Fibroblast of skin of right biceps (primary cell): ENCODE data around the gene KRT35.

Experiments used
- DNase-seq: peaks from one replicate; pipeline ENCODE4 v3.0.0-alpha.2; 2013

The KRT35 gene

GRCh38 chr17:41511116-41511515 lies 30.2 kb upstream of the KRT35 start:
- no peak for DNase-seq

GRCh38 chr17:41510251-41511065 lies 29.5 kb upstream of the KRT35 start:
- DNase-seq, result no peak

GRCh38 chr17:41507315-41507880 lies 26.4 kb upstream of the KRT35 start:
- DNase-seq, result no peak

GRCh38 chr17:41505809-41506767 lies 25.1 kb upstream of the KRT35 start:
- DNase-seq, result no peak

GRCh38 chr17:41505007-41505808 lies 24.3 kb upstream of the KRT35 start, which contains the start of gene KRT13:
Gene KRT13 (minus strand): TSS chr17:41505612. CDS start chr17:41505550, 62 bp downstream.
- DNase-seq, result no peak

- peak; percentile 36 for DNase-seq
Measured at GRCh38 chr17:41504246-41504977, 23.5 kb upstream of the KRT35 start.

- DNase-seq, result no peak
Measured at GRCh38 chr17:41503202-41503601, 22.3 kb upstream of the KRT35 start.

GRCh38 chr17:41500131-41500911 lies 19.4 kb upstream of the KRT35 start:
- peak; percentile 81 for DNase-seq

- no peak for DNase-seq
Measured at GRCh38 chr17:41499714-41500113, 18.8 kb upstream of the KRT35 start.

- no peak for DNase-seq
Measured at GRCh38 chr17:41498276-41498675, 17.3 kb upstream of the KRT35 start.

- peak; percentile 86 for DNase-seq
Measured at GRCh38 chr17:41496803-41497484, 16.0 kb upstream of the KRT35 start.

GRCh38 chr17:41494524-41494923 lies 13.6 kb upstream of the KRT35 start:
- DNase-seq, result peak; percentile 60

- peak; percentile 44 for DNase-seq
Measured at GRCh38 chr17:41492771-41493170, 11.8 kb upstream of the KRT35 start.

- no peak for DNase-seq
Measured at GRCh38 chr17:41492351-41492750, 11.4 kb upstream of the KRT35 start.

- DNase-seq, result no peak
Measured at GRCh38 chr17:41491476-41491875, 10.5 kb upstream of the KRT35 start.

- DNase-seq, result no peak
Measured at GRCh38 chr17:41490000-41490990, 9.3 kb upstream of the KRT35 start.

GRCh38 chr17:41489531-41489930 lies 8.6 kb upstream of the KRT35 start, which contains the start of gene KRT36:
Gene KRT36 (minus strand): TSS chr17:41489910. CDS start chr17:41489864, 46 bp downstream.
- DNase-seq, result no peak

GRCh38 chr17:41486809-41487530 lies 6.0 kb upstream of the KRT35 start:
- DNase-seq, result no peak
